RCC 7860 (cell line): ENCODE results near the gene CACNB2.
"Not testable (repeated sequence)": the region's sequence is repeated elsewhere in the genome, so short reads cannot be mapped to it uniquely, and the experiment has no call there.

Experiments used
- DNase-seq: peaks from one replicate; pipeline ENCODE4 v3.0.0-alpha.2; 2015; ENCODE audit warnings: low spot score
- FAIRE-seq: peaks from 2 replicates; lab custom pipeline; 2012; peaks lifted over from hg19 to GRCh38; lab: Jason Lieb, UNC

The CACNB2 gene

DNA sequence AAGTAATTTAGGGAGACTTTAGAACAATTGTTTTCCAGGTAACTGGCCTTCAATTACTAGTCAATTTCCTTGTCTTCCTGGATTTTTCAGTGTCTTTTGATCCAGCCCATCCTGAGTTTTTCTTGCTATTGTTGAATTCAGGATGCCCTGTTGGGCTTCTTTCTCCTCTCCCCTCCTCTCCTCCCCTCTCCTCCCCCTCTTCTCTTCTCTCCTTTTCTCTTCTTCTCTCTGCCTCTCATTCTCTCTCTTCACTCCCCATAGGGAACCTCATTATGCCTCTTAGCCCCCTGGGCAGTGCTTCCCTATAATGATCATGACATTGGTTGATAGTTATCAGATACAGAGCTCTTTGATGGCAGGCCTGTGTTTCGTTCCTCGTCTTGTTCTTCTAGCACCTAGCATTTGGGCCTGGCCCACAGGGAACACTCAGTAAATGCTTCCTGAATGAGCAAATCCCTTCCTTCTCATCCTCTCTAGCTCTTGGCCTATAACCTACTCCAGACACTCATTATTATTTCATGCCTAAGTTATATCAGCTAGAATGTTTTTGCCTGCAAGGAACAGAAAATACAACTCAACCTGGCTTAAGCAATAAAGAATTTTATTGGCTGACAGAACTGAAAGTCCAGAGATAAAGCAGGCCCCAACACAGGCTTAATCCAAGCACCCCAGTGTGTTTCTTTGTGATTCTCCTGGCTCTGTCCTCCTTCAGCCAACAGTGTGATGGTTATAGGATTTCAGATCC lies 56.8 kb downstream of the CACNB2 start:
- FAIRE-seq = no peak
- DNase-seq = no peak

DNA sequence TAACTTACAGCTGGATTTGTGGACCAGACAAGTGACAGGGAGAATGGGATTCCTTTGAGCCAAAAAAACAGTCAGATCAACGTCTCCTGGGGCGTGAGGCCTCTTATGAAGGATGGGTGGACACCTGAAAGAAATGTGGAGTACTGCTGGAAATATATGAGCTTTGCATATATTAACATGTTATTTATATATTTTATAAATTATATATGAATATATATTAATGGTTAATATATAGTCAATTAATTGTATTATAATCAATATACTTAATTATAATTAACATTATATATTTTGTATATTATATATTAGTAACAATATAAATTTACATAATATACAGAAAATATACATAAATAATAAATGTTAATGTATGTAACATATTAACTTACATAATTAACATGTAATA lies 57.5 kb downstream of the CACNB2 start:
- DNase-seq = no peak
- peak; percentile 87 for FAIRE-seq

DNA sequence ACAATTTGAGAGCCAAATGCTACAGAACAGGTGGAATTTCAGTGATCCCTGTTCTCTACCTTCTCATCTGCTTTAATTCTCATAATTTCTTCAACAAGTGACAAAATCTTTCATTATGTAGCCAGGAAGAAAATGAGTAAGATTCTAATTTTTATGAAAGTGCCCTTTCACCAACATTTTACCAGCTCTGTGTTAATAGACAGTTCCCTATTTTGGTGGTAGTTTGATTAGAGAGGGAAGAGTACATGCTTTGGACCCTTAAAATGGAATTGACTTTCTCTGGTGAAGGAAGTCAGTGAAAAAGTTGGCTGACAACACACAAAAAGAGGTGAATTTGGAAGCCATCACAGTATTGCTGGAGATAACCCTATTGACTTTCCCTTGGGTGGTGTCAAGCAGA lies 61.7 kb downstream of the CACNB2 start:
- no peak for DNase-seq
- no peak for FAIRE-seq

DNA sequence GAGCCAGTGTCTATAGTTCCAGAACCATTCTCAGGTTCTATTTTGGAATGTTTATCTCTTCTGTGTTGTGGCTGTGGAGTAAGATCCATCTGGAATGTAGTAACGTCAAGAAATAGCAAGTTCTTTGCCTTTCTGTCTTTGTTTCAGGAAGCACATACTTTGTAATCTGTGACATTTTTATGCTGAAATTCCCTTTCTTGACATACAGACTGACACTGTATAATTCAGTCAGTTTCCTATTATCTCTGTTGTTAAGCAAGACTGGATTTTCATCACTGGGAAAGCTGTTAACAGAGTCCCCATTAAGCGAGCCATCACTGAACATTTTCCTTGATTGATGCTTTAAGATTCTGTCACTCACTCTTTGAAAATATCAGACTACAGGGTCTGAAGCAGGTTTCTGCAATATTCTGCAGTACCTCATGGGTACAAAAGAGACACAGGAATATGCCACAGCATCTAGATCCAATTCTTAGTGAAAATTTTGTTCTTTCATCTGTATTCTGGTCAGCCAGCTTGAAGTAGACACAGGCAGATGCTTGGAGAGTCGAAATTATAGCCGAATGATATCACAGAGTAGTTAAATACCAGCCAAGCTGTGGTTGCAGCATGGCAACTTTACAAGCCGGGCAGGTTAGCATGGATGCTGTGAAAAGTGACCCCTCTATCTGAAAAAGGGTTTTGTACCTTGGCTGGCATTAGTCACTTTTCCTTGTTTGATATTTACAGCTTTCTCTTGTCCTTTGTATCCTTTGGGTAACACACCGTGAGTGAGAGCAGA lies 62.6 kb downstream of the CACNB2 start:
- FAIRE-seq (no peak), DNase-seq (no peak)

DNA sequence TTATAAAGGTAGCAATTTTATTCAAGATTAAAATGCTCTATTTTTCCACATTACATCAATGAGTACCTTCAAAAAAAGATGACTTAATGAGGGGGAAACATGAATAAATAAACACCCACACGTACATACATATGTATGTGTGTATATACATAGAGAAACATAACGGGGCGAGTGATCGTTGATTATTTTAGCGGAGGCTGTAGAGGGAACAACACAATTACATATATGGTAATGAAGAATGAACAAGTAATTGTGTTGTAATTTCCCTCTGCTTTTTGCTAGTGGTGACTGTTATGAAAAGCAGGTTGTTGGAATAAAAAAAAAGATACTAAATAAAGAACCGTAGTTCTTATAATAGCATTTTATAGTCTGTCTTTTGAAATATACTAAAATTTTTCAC lies 63.2 kb downstream of the CACNB2 start:
- FAIRE-seq = no peak
- no peak for DNase-seq

- DNase-seq = peak; percentile 20
Measured at GRCh38 chr10:18204039-18204835, 64.0 kb downstream of the CACNB2 start.

DNA sequence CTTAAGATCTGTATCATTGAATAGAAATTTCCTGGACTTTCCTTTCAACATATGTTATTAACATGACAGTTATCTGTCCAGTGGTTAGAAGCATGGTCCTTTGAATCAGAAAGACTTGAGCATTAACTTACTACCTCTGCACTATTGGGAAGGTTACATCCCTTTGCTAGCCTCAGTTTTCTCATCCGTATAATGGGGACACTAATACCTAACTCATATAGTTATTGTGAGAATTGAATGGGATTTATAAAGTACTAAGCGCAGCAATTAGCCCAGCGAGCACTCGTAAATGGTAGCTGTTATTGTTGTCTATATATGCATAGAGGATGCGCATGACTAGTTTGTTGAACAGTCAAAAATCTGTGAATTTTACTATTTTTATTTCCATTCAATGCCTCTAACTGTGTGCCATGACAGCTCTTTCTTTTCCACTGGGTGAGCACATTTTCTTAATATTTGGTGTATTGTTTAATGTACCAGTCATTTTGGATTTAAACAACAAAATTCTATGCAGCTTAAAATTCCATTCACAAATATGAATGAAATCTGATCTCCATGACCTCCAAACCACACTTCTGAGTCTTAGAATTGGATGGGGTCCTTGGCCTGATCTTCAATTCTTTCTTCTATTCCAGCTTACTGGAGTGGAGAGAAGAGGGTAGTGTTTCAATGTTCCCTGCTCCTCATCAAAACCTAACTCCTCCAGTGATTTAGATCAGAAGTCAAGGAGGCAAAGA lies 65.0 kb downstream of the CACNB2 start:
- no peak for FAIRE-seq
- no peak for DNase-seq

More at GRCh38 chr10:18204039-18204835, 64.0 kb downstream of the CACNB2 start:
- FAIRE-seq = no peak

- DNase-seq, FAIRE-seq: not testable (repeated sequence)
Measured at GRCh38 chr10:18208186-18208585, 68.0 kb downstream of the CACNB2 start.

DNA sequence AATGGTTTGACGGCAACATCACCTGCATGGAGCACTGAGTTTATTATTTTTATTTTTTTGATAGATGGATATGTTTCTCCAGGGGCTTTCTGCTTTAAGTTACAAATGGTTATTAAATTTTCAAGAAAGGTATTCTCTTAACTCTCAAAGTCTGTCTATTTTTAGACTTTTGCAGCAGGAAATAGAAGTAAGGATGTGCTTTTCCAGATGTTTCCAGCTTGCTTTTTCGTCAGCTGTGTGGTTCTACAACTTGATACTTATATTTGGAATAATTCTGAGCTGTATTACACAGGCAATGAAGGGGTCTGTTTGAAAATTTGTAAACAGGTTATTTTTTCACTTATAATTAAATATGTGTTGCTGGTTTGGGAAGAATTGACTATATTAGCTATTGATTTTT lies 69.0 kb downstream of the CACNB2 start:
- FAIRE-seq = no peak
- DNase-seq = no peak

- FAIRE-seq (no peak), DNase-seq (no peak)
Measured at GRCh38 chr10:18210711-18211110, 70.5 kb downstream of the CACNB2 start.

DNA sequence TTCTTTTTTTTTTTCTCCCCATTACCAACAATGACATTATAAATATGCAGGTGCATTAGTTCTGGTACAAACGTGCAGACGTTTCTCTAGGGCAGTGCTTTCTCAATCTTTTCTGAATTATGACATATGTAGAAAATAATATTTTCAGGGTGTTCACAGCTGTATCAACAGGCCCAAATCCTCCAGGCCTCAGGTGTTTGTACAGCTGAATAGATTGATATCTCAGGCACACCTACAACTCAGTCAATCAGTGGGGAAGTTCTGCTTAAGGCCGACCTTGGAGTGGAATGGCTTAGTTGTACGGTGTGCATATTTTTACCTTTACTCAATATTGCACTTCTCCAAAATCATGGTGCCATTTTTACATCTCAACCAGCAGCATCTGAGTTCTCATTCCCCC lies 71.6 kb downstream of the CACNB2 start:
- FAIRE-seq (no peak), DNase-seq (no peak)

DNA sequence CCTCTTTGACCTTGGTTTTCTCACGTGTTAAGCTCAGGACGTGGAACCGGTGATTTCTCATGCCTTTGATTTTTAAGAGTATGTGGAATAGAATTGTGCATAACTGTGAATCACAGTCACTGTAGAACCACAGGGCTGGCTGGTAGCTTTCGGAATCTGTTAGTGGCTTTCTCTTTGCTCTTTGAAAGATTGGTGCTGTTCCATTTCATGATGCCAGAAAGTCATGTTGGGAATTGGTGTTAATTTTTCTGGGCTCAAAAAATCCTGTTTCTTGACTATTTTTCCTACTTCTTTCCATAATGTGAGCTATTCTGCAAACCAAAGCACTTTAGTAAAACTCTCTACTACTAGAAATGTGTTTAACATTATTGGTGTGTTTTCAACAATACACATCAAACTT lies 73.0 kb downstream of the CACNB2 start:
- DNase-seq (no peak), FAIRE-seq (no peak)

DNA sequence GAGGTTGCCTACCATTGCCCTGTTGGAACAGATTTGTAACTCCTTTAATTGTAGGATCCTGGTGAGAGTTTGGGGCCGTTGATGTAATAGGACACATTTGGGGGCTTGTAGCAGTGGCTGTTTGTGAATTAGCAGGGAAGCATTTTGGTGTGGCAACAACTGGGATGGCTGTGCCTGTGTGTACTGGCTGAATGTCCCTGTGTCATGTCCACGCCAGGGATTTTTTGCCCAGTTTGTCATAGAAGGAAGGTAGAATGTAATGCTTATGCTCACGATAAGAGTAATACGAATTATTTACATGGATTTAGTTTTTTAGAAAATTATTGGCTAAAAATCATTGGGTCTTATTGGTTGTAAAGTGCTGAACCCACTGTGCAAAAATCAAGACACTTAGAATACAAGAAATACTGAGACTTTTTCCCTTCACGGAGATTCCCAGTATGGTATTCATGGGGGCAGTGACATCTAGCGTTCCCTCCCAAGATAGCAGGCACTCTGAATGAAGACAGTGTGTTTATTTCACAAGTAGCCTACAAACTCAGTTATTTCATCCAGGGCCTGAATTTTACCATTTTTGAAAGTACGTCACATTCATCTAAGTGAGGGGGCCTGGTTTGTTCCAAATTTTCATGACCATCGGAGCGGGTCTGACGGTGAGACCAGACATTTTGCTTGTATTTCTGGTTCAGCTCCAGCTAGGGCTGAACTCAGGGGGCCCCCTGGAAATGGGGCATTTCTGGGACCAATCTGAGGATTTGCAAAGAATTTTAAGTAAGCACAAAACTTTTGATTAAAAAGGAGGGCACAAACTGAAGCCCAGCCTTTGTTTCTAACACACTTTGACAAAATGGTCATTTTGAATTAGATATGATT lies 74.7 kb downstream of the CACNB2 start:
- no peak for DNase-seq
- FAIRE-seq = no peak

- no peak for DNase-seq
- no peak for FAIRE-seq
Measured at GRCh38 chr10:18216482-18216881, 76.3 kb downstream of the CACNB2 start.

GRCh38 chr10:18217577-18217976 lies 77.4 kb downstream of the CACNB2 start:
- FAIRE-seq (no peak), DNase-seq (no peak)

DNA sequence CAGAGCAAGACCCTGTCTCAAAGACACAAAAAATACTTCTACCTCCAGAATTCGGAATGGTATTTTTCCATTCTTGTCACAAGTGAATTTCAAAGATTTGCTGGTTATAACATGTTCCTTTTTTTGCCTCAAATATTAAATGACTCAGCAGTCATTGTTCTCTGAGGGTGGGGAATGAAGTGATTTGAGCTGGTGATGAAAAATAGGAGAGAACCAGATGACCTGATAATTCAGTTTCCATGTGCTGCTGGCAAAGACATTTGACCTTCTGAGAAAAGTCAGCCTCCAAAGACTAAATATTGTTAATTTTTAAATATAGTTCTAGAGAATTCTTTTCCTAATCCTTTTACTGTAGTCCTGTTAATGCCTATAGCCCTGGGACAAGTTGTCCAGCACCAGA lies 78.9 kb downstream of the CACNB2 start:
- no peak for DNase-seq
- FAIRE-seq = no peak

GRCh38 chr10:18221123-18221522 lies 80.9 kb downstream of the CACNB2 start:
- FAIRE-seq (no peak), DNase-seq (no peak)

GRCh38 chr10:18221882-18222281 lies 81.7 kb downstream of the CACNB2 start:
- FAIRE-seq = no peak

DNA sequence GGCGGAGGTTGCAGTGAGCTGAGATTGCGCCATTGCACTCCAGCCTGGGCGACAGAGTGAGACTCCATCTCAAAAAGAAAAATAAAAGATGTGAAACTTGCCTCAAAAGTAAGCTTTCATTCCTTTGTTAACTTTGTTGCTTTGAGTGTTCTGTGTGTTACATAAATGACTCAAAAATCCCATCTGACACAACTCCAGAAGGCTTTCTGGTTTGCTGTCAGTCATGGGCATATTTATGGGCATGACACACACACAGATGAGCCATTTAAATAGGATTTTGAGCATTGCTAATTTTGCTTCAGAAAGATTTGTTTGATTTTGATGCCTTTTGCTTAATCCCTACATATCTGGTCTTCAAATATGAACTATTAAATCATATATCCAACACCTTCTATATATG lies 82.6 kb downstream of the CACNB2 start:
- FAIRE-seq (no peak), DNase-seq (no peak)

More at GRCh38 chr10:18221882-18222281, 81.7 kb downstream of the CACNB2 start:
- no peak for DNase-seq

- FAIRE-seq (no peak), DNase-seq (no peak)
Measured at GRCh38 chr10:18223898-18224297, 83.7 kb downstream of the CACNB2 start.
